ENCODE data around the gene THSD4.

The THSD4 gene

DNA sequence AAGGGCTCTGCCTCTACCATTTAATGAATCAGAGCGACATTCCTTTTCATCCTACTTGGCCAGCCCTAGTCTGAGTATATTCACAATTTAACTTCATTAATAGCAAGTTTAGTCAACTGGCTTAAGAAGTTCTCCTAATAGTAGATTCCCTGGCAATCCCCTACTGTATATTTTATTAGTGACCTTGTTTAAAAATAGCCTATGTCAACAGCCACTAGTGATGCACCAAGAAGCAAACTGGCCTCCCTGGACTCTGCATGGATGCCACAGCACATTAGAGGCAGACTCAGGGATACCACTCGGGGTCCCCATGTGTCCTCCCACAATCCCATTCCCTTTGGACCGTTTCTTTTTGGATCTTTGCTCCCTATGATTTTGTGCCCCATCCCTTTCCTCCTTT, 83.6 kb downstream of the THSD4 start:
- Histone ChIP-seq H4K20me1 (ENCODE audit: insufficient read depth) (no peaks in the 10 kb centered on the region), H2AFZ (ENCODE audit: low read depth) (no peak overlapping the region), H3K4me3 (IDR thresholded peaks at IDR 0.05; ENCODE audit: insufficient read depth, low read depth, low read length) (no peak overlapping the region), H3K79me2 (ENCODE audit: insufficient read depth, low read depth) (no peaks in the 10 kb centered on the region), H3K27ac (no peak overlapping the region), H3K4me1 (ENCODE audit: low read depth, poor library complexity, severe bottlenecking) (no peaks in the 10 kb centered on the region), H3K4me2 (no peak overlapping the region), H3K27me3 (ENCODE audit: insufficient read depth, low read depth) (no peaks in the 10 kb centered on the region), H3K36me3 (ENCODE audit: insufficient read depth) (no peaks in the 10 kb centered on the region), H3K9ac (no peak overlapping the region)
- TF ChIP-seq, protein P1, sequence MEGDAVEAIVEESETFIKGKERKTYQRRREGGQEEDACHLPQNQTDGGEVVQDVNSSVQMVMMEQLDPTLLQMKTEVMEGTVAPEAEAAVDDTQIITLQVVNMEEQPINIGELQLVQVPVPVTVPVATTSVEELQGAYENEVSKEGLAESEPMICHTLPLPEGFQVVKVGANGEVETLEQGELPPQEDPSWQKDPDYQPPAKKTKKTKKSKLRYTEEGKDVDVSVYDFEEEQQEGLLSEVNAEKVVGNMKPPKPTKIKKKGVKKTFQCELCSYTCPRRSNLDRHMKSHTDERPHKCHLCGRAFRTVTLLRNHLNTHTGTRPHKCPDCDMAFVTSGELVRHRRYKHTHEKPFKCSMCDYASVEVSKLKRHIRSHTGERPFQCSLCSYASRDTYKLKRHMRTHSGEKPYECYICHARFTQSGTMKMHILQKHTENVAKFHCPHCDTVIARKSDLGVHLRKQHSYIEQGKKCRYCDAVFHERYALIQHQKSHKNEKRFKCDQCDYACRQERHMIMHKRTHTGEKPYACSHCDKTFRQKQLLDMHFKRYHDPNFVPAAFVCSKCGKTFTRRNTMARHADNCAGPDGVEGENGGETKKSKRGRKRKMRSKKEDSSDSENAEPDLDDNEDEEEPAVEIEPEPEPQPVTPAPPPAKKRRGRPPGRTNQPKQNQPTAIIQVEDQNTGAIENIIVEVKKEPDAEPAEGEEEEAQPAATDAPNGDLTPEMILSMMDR (conservative IDR thresholded peaks at IDR 0.05; ENCODE audit: low read depth, low read length), result no peak

DNA sequence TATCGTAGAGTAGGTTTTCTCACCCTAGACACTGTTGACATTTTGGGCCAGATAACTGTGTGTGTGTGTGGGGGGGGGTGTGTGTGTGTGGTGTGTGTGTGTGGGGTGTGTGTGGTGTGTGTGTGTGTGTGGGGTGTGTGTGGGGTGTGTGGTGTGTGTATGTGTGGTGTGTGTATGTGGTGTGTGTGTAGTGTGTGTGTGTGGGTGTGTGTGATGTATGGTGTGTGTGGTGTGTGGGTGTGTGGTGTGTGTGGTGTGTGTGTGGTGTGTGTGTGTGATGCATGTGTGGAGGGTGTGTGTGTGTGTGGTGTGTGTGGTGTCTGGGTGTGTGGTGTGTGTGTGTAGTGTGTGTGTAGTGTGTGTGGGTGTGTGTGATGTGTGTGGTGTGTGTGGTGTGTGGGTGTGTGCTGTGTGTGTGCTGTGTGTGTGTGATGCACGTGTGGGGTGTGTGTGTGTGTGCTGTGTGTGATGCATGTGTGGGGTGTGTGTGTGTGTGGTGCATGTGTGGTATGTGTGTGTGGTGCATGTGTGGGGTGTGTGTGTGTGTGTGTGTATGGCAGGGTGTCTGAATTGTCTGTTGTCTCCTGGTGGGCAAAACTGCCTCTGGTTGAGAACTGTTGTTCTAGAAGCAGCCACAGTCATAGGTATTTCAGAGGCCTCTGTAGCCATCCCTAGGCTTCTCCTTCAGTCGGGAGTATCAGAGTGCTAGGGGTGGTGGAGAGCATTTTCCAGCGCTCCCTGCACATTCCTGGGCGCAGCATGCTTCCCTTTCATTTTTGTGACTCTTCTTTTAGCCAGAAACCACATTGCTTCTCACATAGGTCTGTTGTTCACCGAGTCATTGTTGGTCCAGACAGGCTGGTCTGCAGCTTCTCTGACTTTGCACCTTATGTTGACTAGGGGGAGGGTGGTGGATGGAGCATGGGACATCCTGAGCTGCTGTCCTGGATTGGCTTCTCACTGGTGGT, 84.4 kb downstream of the THSD4 start:
- no peak overlapping the region for H3K4me2 ChIP-seq
- no peaks in the 10 kb centered on the region for H3K27me3 ChIP-seq (ENCODE audit: insufficient read depth, low read depth)
- no peaks in the 10 kb centered on the region for H3K36me3 ChIP-seq (ENCODE audit: insufficient read depth)
- TF ChIP-seq, protein P1 (conservative IDR thresholded peaks at IDR 0.05; ENCODE audit: low read depth, low read length), result no peak
- H3K4me1 ChIP-seq (ENCODE audit: low read depth, poor library complexity, severe bottlenecking), result no peaks in the 10 kb centered on the region
- H3K9ac ChIP-seq, result no peak overlapping the region
- H3K27ac ChIP-seq, result no peak overlapping the region
- H4K20me1 ChIP-seq (ENCODE audit: insufficient read depth), result no peaks in the 10 kb centered on the region
- no peak overlapping the region for H3K4me3 ChIP-seq (IDR thresholded peaks at IDR 0.05; ENCODE audit: insufficient read depth, low read depth, low read length)
- H3K79me2 ChIP-seq (ENCODE audit: insufficient read depth, low read depth), result no peaks in the 10 kb centered on the region
- no peak overlapping the region for H2AFZ ChIP-seq (ENCODE audit: low read depth)

DNA sequence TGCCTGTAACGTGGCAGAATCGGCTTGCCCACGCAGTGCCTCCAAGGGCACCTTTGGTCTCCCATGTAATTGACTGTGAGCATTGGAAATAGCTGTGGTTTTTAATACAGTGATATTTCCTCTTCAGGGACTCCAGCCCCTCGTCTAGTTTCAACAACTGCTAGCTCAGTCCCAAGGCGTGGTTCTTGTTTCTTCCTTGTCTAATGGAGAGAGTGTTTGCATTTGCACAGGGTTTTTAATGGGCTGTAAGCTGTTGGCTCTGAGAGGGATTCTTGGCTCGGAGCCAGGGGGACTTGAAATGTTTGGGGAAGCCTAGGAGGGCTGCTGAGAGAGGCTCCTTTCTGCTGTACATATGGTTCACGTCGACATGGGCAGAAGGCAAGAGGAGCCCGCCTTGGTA, 86.2 kb downstream of the THSD4 start:
- no peak overlapping the region for H2AFZ ChIP-seq (ENCODE audit: low read depth)
- no peaks in the 10 kb centered on the region for H3K36me3 ChIP-seq (ENCODE audit: insufficient read depth)
- H3K4me2 ChIP-seq, result no peak overlapping the region
- H3K4me1 ChIP-seq (ENCODE audit: low read depth, poor library complexity, severe bottlenecking), result no peaks in the 10 kb centered on the region
- no peak overlapping the region for H3K9ac ChIP-seq
- no peak overlapping the region for H3K27ac ChIP-seq
- no peaks in the 10 kb centered on the region for H3K27me3 ChIP-seq (ENCODE audit: insufficient read depth, low read depth)
- TF ChIP-seq, protein P1 (conservative IDR thresholded peaks at IDR 0.05; ENCODE audit: low read depth, low read length), result no peak
- H4K20me1 ChIP-seq (ENCODE audit: insufficient read depth), result no peaks in the 10 kb centered on the region
- no peak overlapping the region for H3K4me3 ChIP-seq (IDR thresholded peaks at IDR 0.05; ENCODE audit: insufficient read depth, low read depth, low read length)
- no peaks in the 10 kb centered on the region for H3K79me2 ChIP-seq (ENCODE audit: insufficient read depth, low read depth)

DNA sequence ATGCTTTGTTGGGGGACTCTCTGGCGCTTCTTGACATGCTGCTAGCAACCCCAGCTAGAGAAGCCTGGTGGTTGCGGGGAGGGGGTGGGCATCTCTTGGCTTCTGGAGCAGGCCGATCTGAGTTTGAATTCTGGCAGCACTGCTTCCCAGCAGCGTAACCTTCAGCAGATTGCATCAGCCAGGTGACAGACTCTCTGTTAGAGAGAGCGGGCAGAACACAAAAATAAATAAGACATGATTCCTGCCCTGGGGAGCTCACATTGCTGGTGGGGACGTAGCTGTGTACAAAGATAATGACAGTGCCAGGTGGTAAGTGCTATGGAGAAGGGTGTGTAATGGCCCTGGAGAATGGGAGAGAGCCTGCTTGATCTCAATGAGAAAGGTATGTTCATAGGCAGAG, 87.4 kb downstream of the THSD4 start:
- Histone ChIP-seq H2AFZ (ENCODE audit: low read depth) (no peak overlapping the region), H3K4me1 (ENCODE audit: low read depth, poor library complexity, severe bottlenecking) (no peaks in the 10 kb centered on the region), H3K79me2 (ENCODE audit: insufficient read depth, low read depth) (no peaks in the 10 kb centered on the region)

More for the DNA sequence above, 87.4 kb downstream of the THSD4 start:
- no peaks in the 10 kb centered on the region for H4K20me1 ChIP-seq (ENCODE audit: insufficient read depth)
- no peaks in the 10 kb centered on the region for H3K27me3 ChIP-seq (ENCODE audit: insufficient read depth, low read depth)
- no peak overlapping the region for H3K4me2 ChIP-seq
- no peak overlapping the region for H3K27ac ChIP-seq
- no peak overlapping the region for H3K9ac ChIP-seq
- H3K4me3 ChIP-seq (IDR thresholded peaks at IDR 0.05; ENCODE audit: insufficient read depth, low read depth, low read length), result no peak overlapping the region
- no peaks in the 10 kb centered on the region for H3K36me3 ChIP-seq (ENCODE audit: insufficient read depth)
- TF ChIP-seq, protein P1 (conservative IDR thresholded peaks at IDR 0.05; ENCODE audit: low read depth, low read length), result no peak
